H9 (cell line): ENCODE measurements around the gene OSBPL2. TPM values are rescaled to one million over a fixed set of nuclear protein-coding genes. Genes with fewer than 3 reads are reported as not detected.

Experiments used
- DNase-seq: peaks from one replicate; pipeline ENCODE4 v3.0.0-alpha.2; 2017
- H2AFZ ChIP-seq: one replicate; pipeline ENCODE4 v1.6.1; 2013; ENCODE audit warnings: mild to moderate bottlenecking, low read length, control low read depth, moderate library complexity
- H2AK5ac ChIP-seq: 2 replicates; pipeline ENCODE4 v1.6.1; 2013; ENCODE audit warnings: low read length, control low read depth, mixed read lengths; ENCODE audit not compliant: insufficient read length
- H2BK120ac ChIP-seq: one replicate; pipeline ENCODE4 v1.6.1; 2013; ENCODE audit warnings: low read depth, mild to moderate bottlenecking, low read length, control low read depth, inconsistent platforms; ENCODE audit not compliant: poor library complexity, severe bottlenecking
- H2BK12ac ChIP-seq: 2 replicates; pipeline ENCODE4 v1.6.1; 2013; ENCODE audit warnings: low read length, control low read depth, mixed read lengths, low read depth; ENCODE audit not compliant: insufficient read length
- H2BK15ac ChIP-seq: 2 replicates; pipeline ENCODE4 v1.6.1; 2013; ENCODE audit warnings: low read depth, low read length, control low read depth
- H2BK20ac ChIP-seq: one replicate; pipeline ENCODE4 v1.6.1; 2013; ENCODE audit warnings: low read depth, mild to moderate bottlenecking, low read length, control low read depth, inconsistent platforms; ENCODE audit not compliant: poor library complexity, severe bottlenecking
- H2BK5ac ChIP-seq: 2 replicates; pipeline ENCODE4 v1.6.1; 2013; ENCODE audit warnings: low read length, control low read depth, mixed read lengths; ENCODE audit not compliant: insufficient read length
- H3K14ac ChIP-seq: 2 replicates; pipeline ENCODE4 v1.6.1; 2013; ENCODE audit warnings: low read length, control low read depth; ENCODE audit not compliant: insufficient read depth
- H3K18ac ChIP-seq: 2 replicates; pipeline ENCODE4 v1.6.1; 2013; ENCODE audit warnings: low read depth, mild to moderate bottlenecking, mixed read lengths, low read length, control low read depth; ENCODE audit not compliant: insufficient read length
- H3K23ac ChIP-seq: 2 replicates; pipeline ENCODE4 v1.6.1; 2013; ENCODE audit warnings: low read length, control low read depth, mixed read lengths, low read depth; ENCODE audit not compliant: insufficient read length
- H3K23me2 ChIP-seq: 2 replicates; pipeline ENCODE4 v1.6.1; 2013; ENCODE audit warnings: low read depth, mild to moderate bottlenecking, mixed read lengths, low read length, control low read depth; ENCODE audit not compliant: insufficient read length, poor library complexity, severe bottlenecking
- H3K27ac ChIP-seq: 2 replicates; pipeline ENCODE4 v1.5.1; 2013; ENCODE audit warnings: low read length, control low read depth, mixed read lengths, low read depth; ENCODE audit not compliant: insufficient read length
- H3K27me3 ChIP-seq: 2 replicates; pipeline ENCODE4 v1.6.1; 2013; ENCODE audit warnings: low read length, control low read depth, inconsistent platforms; ENCODE audit not compliant: insufficient read depth
- H3K4ac ChIP-seq: 2 replicates; pipeline ENCODE4 v1.6.1; 2013; ENCODE audit warnings: low read depth, mild to moderate bottlenecking, control low read depth, inconsistent platforms, low read length, moderate library complexity
- H3K4me1 ChIP-seq: 2 replicates; pipeline ENCODE4 v1.6.1; 2013; ENCODE audit warnings: low read length, control low read depth, inconsistent platforms; ENCODE audit not compliant: insufficient read depth
- H3K4me2 ChIP-seq: 2 replicates; pipeline ENCODE4 v1.6.1; 2013; ENCODE audit warnings: low read length, control low read depth, mixed read lengths; ENCODE audit not compliant: insufficient read length, insufficient read depth
- H3K56ac ChIP-seq: 2 replicates; pipeline ENCODE4 v1.6.1; 2013; ENCODE audit warnings: low read depth, mild to moderate bottlenecking, mixed read lengths, low read length, control low read depth; ENCODE audit not compliant: insufficient read length
- H3K79me1 ChIP-seq: 2 replicates; pipeline ENCODE4 v1.6.1; 2013; ENCODE audit warnings: low read depth, mild to moderate bottlenecking, moderate library complexity, low read length, control low read depth, inconsistent platforms; ENCODE audit not compliant: insufficient read depth, poor library complexity, severe bottlenecking
- H3K79me2 ChIP-seq: 2 replicates; pipeline ENCODE4 v1.6.1; 2013; ENCODE audit warnings: low read length, control low read depth, inconsistent platforms; ENCODE audit not compliant: insufficient read depth
- H3K9ac ChIP-seq: 2 replicates; pipeline ENCODE4 v1.6.1; 2013; ENCODE audit warnings: low read length, control low read depth, mixed read lengths; ENCODE audit not compliant: insufficient read length; ENCODE audit errors: extremely low read depth
- H3K9me3 ChIP-seq: one replicate; pipeline ENCODE4 v1.6.1; 2013; ENCODE audit warnings: low read depth, low read length, inconsistent platforms; ENCODE audit not compliant: control insufficient read depth
- H3T11ph ChIP-seq: one replicate; pipeline ENCODE4 v1.6.1; 2013; ENCODE audit warnings: mild to moderate bottlenecking, low read length, control low read depth, inconsistent platforms
- H4K20me1 ChIP-seq: one replicate; pipeline ENCODE4 v1.6.1; 2013; ENCODE audit not compliant: control insufficient read depth, insufficient read length, insufficient read depth
- H4K5ac ChIP-seq: 2 replicates; pipeline ENCODE4 v1.6.1; 2013; ENCODE audit warnings: low read depth, mild to moderate bottlenecking, mixed read lengths, low read length, control low read depth; ENCODE audit not compliant: insufficient read length
- H4K8ac ChIP-seq: replicated peaks from 2 replicates; pipeline ENCODE4 v1.6.1; 2013; ENCODE audit warnings: low read length, control low read depth, mixed read lengths, low read depth; ENCODE audit not compliant: insufficient read length
- H4K91ac ChIP-seq: 2 replicates; pipeline ENCODE4 v1.6.1; 2013; ENCODE audit warnings: low read depth, mild to moderate bottlenecking, moderate library complexity, mixed read lengths, low read length, control low read depth; ENCODE audit not compliant: insufficient read length
- H3K27ac Mint-ChIP-seq, 3 experiments: 2 replicates in 2 of 3; 3 replicates in 1 of 3; pipeline ENCODE4 v1.8.0; 2020 to 2021; ENCODE audit warnings: mixed read lengths in 3 of 3, mild to moderate bottlenecking in 1 of 3, moderate library complexity in 1 of 3
- H3K27me3 Mint-ChIP-seq: 2 replicates; pipeline ENCODE4 v1.8.0; 2021; ENCODE audit warnings: low read depth, mild to moderate bottlenecking, moderate library complexity, mixed read lengths
- H3K36me3 Mint-ChIP-seq, 3 experiments: 2 replicates in 2 of 3; 3 replicates in 1 of 3; pipeline ENCODE4 v1.8.0; 2020 to 2021; ENCODE audit warnings: low read depth in 3 of 3, mixed read lengths in 3 of 3; ENCODE audit not compliant: insufficient read depth in 1 of 3
- H3K4me1 Mint-ChIP-seq, 2 experiments: 2 replicates each; pipeline ENCODE4 v1.8.0; 2020; ENCODE audit warnings: mixed read lengths in 2 of 2
- H3K4me3 Mint-ChIP-seq, 2 experiments: 2 replicates in 1 of 2; 3 replicates in 1 of 2; pipeline ENCODE4 v1.8.0; 2020 to 2021; ENCODE audit warnings: mild to moderate bottlenecking in 2 of 2, mixed read lengths in 2 of 2, moderate library complexity in 1 of 2
- H3K9me3 Mint-ChIP-seq, 2 experiments: 2 replicates in 1 of 2; 3 replicates in 1 of 2; pipeline ENCODE4 v1.8.0; 2020; ENCODE audit warnings: mild to moderate bottlenecking in 2 of 2, mixed read lengths in 2 of 2, moderate library complexity in 1 of 2
- CTCF ChIP-seq: fragments of 200-600 bp; sonication (generic); conservative IDR thresholded peaks from 3 replicates; pipeline ENCODE4 v1.8.0; 2021; ENCODE audit warnings: antibody characterized with exemption, mild to moderate bottlenecking
- WGBS: extraction: QIAGEN DNeasy Blood & Tissue Kit; methylation state at CpG from one replicate; pipeline ENCODE4 v1.1.7; 2013; ENCODE audit warnings: missing lambda C conversion rate, low lambda C conversion rate, mixed read lengths; ENCODE audit not compliant: insufficient read length; ENCODE audit errors: extremely low coverage; 5-methylcytosine and 5-hydroxymethylcytosine counted together
- total RNA-seq: library from RNA; stranded (reverse); gene quantifications from 2 replicates; pipeline ENCODE4 v1.2.1, GENCODE V29; 2021

The OSBPL2 gene
- total RNA-seq, 1 experiment from 2014 or later, result 47.3 TPM

- peak within 1 kb of the TSS; percentile 84 for H3K4me2 ChIP-seq
- no peak within 1 kb of the TSS for H3K9ac ChIP-seq
- H3K4ac ChIP-seq, result no peak within 1 kb of the TSS
- H4K91ac ChIP-seq, result no peak within 1 kb of the TSS
- H4K8ac ChIP-seq, result no peak within 1 kb of the TSS
- Mint-ChIP-seq H3K36me3 (no peaks in the 10 kb centered on the region), H3K9me3 (no peaks in the 10 kb centered on the region), H3K4me3 (peak within 1 kb of the TSS; percentile 55 to 81), H3K27me3 (peaks cover 86% of the 10 kb centered on the region), H3K27ac (peak within 1 kb of the TSS in 1 of 3 experiments; percentile 87; a peak in 1 of 7 replicates), H3K4me1 (peaks cover 14 to 23% of the 10 kb centered on the region in 2 experiments)
- no peaks in the 10 kb centered on the region for H3K9me3 ChIP-seq
- no peaks in the 10 kb centered on the region for H3K79me1 ChIP-seq
- H3K14ac ChIP-seq, result peak within 1 kb of the TSS; percentile 60
- WGBS, result no CpG with 5 or more reads among the region's 84 CpGs
- no peak within 1 kb of the TSS for H4K5ac ChIP-seq
- TF ChIP-seq CTCF, result no peak
- no peak within 1 kb of the TSS for H2BK20ac ChIP-seq
- no peak within 1 kb of the TSS for H2BK12ac ChIP-seq
- no peak within 1 kb of the TSS for H3K23ac ChIP-seq
- H2BK5ac ChIP-seq, result no peak within 1 kb of the TSS
- no peak within 1 kb of the TSS for H2AK5ac ChIP-seq
- no peaks in the 10 kb centered on the region for H4K20me1 ChIP-seq
- no peak within 1 kb of the TSS for H2BK120ac ChIP-seq
- H3K27ac ChIP-seq, result no peak within 1 kb of the TSS
- H3K4me1 ChIP-seq, result no peaks in the 10 kb centered on the region
- DNase-seq, result peak; percentile 82
- no peak within 1 kb of the TSS for H3K56ac ChIP-seq
- H3K18ac ChIP-seq, result no peak within 1 kb of the TSS
- no peak within 1 kb of the TSS for H3T11ph ChIP-seq
- peaks cover 29% of the 10 kb centered on the region; the same call in 1 of the 2 replicates for H3K27me3 ChIP-seq
- H3K79me2 ChIP-seq, result no peaks in the 10 kb centered on the region
- H2BK15ac ChIP-seq, result no peak within 1 kb of the TSS
- H2AFZ ChIP-seq, result no peak within 1 kb of the TSS
- peaks cover 12% of the 10 kb centered on the region for H3K23me2 ChIP-seq
These were observed 18.2 kb upstream of the OSBPL2 start, which contains the start of gene HRH3 for GRCh38 chr20:62219992-62220665. HRH3 (minus strand) TSS chr20:62220278; CDS start chr20:62219970, 308 bp downstream.
